NOMO-1 (cell line): ENCODE measurements around the gene ANP32B.
"Not testable (repeated sequence)": the region's sequence is repeated elsewhere in the genome, so short reads cannot be mapped to it uniquely, and the experiment has no call there.

Source experiments
- DNase-seq, 2 experiments: peaks; one replicate each; lab custom pipeline; 2025; ENCODE audit not compliant: unreplicated experiment in 2 of 2; lab: John Stamatoyannopoulos, UW

ANP32B gene

DNA sequence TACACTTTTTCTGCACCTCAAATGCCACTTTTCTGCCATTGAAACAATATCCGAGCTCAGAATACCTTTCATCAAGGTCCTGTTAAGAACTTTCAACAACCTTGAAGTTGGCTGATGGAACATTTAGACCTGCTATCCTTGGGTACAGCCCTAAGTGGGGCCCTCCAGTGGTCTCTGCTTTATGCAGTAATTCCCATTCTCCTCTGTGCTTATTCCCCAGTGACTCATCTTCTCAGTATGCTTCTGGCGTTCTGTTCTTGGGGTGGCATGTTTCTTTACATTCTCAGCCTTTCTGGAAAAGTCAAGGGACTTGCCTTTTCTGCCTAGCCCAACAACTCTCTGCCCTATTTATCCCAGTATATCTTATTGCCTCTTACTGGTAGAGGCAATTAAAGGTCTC is 7.1 kb downstream of the ANP32B start:
- no peak for DNase-seq

DNA sequence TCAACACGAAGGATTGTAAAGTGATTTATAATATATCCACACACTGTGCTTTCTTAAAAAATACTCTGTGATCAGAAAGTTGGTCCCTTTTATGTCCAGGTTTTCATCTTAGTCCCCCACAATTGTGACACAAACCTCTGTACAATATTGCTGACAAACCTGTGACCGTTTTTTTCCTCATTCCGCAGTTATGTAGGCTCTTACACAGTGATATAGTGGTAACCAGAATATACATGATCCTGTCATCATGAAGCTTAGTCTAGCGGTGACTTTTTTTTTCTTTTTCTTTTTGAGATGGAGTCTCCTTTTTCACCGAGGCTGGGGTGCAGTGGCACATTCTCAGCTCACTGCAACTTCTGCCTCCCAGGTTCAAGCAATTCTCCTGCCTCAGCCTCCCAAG is 8.7 kb downstream of the ANP32B start:
- no peak for DNase-seq

DNA sequence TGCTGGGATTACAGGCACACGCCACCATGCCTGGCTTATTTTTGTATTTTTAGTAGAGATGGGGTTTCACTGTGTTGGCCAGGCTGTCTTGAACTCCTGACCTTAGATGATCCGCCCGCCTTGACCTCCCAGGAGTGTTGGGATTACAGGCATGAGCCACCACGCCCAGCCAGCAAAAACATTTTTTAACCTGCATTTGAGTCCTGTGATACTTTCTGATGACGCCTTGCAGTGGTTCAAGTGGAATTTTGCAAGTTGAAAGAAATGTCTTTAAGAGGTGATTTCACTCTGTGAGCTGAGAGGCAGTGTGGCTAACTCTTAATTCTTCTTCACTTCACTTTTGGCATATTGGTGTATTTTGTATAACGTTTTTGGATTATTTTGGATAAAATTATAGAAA is 9.1 kb downstream of the ANP32B start:
- no peak for DNase-seq

DNA sequence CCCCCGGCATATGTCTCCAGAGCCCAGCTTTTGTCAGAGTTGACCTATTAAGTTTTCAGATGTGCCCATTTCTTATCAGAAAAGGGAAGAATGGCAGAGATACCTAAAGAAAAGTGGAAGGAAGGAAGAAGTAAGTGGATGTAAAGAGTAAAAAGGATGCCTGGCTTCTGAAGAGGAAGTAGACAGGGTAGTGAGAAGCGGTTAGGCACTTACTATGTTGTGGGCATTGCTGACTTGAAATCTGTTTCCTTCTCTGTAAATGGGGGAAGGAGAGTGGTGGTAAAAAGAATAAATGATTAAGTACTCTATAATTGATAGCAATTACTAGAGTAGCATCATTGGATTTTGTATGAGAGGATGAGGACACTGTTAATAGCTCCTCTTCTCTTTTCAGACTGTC is 9.9 kb downstream of the ANP32B start:
- peak; percentile 59 to 83 for DNase-seq

DNA sequence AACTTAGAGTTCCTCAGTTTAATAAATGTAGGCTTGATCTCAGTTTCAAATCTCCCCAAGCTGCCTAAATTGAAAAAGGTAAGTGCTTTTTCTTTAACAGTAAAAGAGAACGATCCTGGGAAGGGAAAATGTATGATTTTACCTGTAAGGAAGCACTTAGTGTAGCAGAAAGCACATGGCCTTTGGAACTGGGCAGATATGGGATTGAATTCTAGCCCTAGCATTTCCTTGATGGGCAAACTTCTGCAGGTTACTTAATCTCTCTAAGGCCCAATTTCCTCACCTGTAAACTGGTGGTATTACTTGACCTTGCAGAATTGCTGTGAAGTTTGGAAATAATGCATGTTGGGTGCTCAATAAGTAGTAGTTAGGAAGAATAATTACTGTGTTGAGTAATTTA is 11.6 kb downstream of the ANP32B start:
- no peak for DNase-seq

DNA sequence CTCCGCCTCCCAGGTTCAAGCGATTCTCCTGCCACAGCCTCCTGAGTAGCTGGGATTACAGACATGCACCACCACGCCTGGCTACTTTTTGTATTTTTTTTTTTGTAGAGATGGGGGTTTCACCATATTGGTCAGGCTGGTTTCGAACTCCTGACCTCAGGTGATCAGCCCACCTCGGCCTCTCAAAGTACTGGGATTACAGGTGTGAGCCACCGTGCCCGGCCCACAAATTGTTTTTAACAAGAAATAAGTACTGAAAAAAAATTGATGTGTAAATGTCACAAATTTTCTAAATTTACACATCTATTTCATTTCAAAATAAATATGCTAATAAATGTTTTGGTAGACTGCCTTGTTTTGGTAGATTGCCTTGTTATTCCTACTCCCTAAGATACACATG is 13.5 kb downstream of the ANP32B start:
- not testable (repeated sequence) for DNase-seq

DNA sequence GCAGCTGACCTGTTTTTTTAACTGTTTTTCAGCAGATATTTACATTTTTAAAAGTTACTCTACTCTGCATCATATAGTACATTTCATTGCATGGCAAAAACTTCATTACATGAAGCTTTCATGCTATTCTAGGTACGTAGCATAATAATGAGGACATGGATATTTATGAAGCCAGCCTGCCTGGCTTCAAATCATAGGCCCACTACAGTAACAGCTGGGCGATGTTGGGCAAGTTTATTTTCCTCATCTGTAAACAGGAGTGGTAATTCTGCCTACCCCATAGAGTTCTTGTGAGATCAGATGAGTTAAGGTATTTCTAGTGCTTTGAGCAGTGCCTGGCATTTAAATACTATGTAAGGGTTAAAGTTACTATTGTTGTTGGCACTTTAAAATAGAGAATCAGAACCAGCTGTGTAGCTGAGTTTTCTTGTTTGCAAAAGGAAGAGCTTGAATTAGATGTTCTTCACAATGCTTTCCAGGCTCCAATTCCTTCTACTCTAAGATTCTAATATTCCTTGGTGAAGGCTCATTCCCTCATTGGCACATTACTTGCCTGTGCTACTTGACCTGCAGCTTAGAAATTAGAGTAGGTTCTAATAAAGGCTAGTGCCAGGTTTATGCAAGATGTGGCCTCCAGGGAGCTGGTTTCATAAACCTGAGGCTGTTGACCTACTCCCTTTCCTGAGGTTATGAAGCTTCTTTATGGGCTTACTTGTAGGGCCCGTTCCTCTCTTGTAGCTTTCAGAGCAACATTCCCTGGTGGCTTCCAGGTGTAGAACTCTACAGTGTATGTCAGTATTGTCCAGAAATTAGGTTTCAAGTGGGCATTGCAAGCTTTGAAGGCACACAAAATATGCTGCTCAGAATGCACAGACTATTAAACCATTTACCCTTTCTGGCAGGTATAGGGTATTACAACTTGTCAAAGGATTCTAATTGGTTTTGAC is 14.5 kb downstream of the ANP32B start:
- no peak for DNase-seq

DNA sequence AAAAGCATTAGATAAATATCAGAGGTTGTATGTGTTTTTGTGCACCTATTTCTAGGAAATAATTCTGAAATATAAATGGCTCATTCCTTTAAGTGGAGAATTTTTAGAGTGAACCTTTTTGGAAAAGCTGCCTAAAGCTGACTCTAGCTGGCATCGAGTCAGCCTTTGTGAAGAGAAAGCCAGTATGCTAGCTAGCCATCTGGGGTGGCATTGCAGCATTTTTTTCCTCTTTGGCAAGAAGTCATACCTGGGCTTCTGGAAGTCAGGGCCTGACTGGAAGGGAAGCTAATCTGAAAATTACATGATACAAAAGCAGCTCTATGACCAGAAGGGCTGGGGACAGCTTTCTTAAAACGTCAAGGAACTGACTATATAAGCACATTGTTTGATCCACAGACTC is 19.7 kb downstream of the ANP32B start:
- DNase-seq, result no peak

DNA sequence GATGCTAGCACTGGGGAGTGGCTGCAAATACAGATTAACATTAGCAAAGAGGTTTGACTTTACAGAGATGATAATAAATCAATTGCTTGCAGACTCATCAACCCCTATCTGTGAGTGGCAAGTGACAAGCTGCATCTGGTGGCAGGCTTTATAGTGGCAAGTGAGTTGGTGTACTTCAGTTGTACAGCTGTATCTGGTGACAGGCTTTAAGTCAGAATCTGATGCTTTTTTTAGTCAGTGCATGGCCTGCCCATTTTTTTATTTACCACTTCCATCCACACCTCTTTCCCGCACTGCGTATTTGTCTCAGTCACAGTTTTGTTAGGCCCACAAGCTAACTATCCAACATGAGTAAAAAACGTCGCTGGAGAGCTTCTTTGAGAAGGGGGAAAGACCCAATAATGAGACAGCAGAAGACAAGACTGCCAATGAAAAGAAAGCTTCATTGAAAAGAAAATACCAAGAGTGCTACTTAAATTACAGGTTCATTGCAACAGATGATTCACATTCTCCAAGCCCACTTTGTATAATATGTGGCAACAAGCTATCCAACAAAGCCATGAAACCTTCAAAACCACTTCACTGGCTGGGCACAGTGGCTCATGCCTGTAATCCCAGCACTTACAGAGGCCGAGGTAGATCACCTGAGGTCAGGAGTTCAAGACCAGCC is 23.1 kb downstream of the ANP32B start:
- no peak for DNase-seq

DNA sequence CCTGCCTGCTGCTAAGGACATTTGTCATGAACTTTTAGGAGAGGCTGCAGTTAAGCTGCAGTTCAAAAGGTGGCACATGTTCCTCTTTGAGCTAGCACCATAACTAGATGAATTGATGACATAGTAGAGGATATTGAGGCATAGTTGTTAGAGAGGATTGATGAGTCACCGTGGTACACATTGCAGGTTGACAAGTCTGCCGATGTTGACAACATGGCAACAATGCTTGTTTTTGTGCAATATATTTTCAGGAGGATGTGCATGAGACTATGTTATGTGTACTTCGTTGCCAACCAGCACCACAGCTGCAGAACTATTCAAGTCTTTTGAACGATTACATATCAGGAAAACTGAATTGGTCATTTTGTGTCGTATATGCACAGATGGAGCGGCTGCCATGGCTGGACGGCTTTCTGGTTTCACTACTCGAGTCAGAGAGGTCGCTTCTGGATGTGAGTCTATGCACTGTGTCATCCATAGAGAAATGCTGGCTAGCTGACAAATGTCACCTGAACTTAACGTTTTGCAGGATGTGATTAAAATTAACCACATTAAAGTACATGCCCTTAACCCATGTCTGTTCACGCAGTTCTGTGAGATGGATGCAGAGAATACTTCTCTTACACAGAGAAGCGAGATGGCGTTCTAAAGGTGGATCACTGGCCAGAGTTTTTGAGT is 24.2 kb downstream of the ANP32B start:
- DNase-seq, result no peak

DNA sequence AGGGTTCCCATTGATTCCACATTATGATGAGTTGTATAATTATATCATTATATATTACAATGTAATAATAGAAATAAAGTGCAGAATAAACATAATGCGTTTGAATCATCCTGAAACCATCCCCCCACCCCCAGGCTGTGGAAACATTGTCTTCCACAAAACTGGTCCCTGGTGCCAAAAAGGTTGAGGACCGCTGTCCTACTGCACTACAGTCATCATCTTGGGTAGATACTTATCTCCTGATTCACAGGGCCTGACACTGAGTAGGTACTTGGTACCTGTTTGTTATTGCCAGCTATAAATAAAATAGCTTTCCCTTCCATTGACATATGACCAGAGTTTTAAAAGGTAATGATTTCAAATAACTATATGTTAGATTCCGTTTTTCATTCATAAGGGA is 25.6 kb downstream of the ANP32B start:
- no peak for DNase-seq

DNA sequence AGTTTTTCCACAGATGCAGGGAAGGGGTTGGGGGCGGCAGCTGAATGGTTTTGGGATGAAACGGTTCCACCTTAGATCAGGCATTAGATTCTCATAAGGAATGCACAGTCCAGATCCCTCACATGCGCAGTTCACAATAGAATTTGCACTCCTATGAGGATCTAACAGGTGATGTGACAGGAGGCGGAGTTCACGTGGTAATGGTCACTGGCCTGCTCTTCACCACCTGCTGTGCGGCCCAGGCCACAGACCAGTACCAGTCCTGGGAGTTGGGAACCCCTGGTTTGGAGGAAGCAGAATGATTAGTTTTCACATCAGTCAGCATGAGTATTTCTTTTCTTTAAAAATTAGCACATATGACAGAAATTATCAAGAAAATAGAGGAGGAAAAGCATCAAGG is 26.3 kb downstream of the ANP32B start:
- DNase-seq, result no peak

DNA sequence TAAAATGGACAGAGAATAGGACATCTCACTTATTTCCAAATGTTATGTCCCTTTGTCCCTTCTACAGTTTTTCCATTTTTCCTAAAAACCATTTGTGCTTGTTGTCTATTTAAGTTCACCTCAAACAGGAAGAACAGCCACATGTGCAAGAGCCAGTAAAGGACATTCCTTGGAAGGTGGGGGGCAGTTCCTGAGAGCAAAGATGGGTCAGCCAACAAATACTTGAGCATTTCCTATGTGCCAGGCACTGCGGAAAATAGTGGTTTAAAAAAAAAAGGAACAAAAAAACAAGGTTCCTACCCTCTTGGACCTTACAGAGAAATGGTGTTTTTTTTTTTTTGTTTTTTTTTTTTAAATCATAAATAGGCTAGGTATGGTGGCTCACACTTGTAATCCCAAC is 26.8 kb downstream of the ANP32B start:
- DNase-seq, result no peak

DNA sequence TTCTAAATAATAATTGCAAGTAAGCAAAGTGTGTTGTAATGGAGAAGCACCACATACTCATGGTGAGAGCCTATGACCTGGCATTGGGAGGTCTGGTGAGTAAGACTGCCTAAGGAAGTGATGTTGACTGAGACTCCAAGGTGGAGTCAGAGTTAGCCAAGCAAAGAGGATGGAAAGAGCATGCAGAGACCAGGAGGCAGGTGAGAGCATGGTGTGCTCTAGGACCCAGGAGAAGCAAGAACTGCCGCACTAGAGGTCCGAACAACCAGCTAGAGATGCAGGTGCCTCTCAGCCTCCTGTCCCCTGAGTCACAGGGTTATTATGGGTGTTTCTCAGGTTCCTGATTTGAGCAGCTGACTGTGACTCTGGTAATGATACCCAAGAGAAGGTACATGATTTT is 27.3 kb downstream of the ANP32B start:
- DNase-seq, result no peak

DNA sequence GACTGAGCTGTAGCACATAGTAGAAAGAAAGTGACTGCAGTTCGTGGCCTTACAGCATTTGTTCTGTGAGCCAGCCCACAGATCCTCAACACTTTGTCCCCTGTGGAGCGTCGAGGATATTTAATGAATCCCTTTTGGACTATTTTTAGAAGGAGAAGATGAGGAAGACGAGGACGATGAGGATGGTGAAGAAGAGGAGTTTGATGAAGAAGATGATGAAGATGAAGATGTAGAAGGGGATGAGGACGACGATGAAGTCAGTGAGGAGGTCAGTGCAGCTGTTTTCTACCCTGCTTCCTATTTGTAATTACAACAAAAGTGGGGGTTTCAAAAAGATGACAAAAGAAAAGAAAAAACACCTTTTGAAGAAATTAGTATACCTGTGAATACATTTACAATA is 28.0 kb downstream of the ANP32B start:
- DNase-seq, result no peak

DNA sequence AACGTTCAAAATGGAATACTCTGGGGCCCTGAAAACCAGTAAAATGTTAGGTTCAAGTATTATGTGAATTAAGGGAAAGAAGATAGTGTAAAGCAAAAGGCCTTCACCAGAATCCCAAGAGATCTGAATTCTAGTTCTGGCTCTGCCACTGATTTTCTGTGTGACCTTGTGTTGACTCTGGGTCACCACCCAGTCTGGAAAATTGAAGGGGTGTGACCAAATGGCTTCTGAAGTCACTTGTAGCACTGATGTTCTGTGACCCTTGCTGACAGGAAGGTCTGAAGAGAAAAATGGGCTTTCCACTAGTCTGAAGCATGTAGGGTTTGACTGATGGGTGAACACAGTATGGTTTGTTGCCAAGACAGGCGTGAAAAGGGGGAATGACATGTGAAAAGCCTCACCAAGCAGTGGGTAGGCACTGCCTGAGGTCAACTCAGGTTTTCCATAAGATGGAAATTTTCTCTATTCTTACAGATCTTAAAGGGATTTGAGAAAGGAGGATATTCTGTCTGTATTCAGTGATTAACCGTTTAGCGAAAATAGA is 33.1 kb downstream of the ANP32B start:
- no peak for DNase-seq

DNA sequence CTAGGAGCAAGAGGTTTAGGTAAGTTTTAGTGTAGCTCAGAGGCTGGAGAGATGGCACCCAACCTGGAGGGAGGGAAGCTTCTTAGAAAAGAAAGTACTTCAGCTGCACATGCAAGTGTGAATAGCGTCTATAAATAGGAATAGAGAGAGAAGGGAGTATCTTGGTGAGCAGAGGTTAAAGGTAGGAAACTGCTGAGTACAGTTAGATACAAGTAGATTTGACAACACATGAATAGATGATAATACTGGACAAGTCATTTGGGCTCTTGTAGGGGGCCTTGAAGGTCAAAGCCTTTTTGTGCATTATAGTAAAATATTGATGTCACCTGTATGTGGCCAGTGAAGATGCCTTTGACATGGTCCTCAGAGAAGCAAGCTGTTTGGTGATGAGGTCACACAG is 34.2 kb downstream of the ANP32B start:
- DNase-seq, result no peak

DNA sequence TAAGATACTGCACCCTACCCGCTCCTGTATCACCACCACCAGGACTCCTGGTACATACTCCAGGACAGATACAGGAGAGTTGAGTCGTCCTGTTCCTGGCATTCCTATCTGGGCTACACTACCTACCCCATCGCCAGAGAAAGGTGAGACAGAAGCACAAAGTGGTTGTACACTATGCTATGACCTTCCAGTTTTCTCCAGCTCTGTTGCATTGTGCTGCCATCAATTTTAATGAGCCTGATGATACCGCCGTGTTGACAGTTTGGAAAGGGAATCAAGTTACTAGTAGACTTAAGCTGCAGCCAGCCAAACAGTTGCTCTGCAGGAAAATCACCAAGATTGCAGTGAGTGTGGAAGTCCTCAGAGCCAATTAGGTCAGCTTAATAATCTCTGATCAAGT is 35.2 kb downstream of the ANP32B start:
- no peak for DNase-seq

DNA sequence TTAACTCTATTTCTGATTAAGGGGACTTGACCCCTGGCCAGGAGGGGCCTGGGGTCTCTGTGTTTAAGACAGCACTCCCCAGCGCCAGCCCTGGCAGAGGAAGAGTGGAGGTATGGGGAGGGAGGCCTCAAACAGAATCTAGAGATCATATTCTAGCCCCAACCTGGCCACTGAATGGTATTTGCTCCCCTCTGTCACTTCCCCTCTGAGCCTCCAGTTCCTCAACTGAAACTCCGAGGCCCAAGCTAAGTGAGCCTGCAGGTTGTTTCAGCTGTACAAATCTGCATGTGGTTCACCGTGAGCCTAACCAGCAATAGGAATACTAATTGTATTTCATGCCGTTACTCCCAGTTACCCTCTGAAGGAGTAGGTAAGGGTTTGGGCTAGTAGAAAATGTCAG is 36.0 kb downstream of the ANP32B start:
- no peak for DNase-seq

DNA sequence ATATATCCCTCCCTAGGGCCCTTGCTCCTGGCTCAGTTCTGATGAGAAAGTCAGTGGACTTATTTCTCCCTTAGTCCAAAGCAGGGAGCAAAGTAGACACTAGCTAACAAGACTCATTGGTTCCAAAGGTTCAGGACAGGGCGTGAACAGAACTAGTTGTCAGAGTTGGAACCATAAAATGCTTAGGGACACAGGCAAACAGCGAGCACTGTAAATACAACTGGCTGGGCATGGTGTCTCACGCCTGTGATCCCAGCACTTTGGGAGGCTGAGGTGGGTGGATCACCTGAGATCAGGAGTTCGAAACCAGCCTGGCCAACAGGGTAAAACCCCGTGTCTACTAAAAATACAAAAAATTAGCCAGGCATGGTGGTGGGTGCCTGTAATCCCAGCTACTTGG is 36.7 kb downstream of the ANP32B start:
- DNase-seq, result not testable (repeated sequence)

DNA sequence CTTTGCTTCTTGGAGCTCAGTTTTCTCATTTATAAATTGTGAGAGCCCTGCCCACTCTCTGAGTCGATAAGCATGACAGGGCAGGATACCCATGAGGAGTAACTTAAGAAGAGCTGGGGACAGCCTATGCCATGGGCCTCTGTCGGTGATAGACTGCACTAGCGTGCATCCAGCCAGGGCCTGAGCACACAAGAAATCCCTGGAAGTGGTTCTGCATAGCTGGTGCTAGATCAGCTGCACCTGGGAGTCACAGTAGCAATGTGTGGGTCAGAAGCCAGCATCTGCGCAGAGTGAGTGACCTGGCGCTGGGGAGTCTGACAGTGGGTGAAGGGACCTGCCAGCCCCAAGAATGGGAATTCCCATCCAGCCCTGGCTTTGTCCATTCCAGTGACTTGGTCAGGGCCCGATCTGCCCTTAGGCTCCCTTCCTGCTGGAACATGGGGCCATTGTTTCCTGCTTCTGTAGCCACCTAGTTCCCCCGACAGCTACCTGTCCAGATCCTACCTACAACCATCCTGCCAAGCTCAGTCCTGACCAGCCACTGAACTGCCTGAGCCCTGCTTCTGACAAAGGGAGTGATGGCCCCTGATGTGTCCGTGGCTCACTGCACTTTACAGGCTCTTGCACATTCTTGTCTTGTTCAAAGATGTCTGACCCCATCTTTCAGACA is 37.5 kb downstream of the ANP32B start:
- DNase-seq, result no peak
